Gastrocnemius medialis (tissue), 4 donors: ENCODE measurements around the gene SLC3A2. TPM values are rescaled to one million over a fixed set of nuclear protein-coding genes. Genes with fewer than 3 reads are reported as not detected.

Source experiments
- ATAC-seq, 2 donors: fragments of 150-250 bp; one replicate each; pipeline ENCODE4 v1.9.1; 2016
- DNase-seq, 2 donors: peaks; one replicate each; pipeline ENCODE4 v3.0.0-alpha.2; 2019
- H3K27ac ChIP-seq, 4 donors: fragments of 200-600 bp; sonication (generic); 1 replicate in 1 of 4; 2 replicates in 3 of 4; pipeline ENCODE4 v1.5.1; 2016 to 2018; ENCODE audit warnings: mild to moderate bottlenecking in 2 of 4, moderate library complexity in 1 of 4
- H3K27me3 ChIP-seq, 3 donors: fragments of 200-600 bp; sonication (generic) in 2 of 3; 1 replicate in 1 of 3; 2 replicates in 2 of 3; pipeline versions ENCODE4 v1.5.1 to v1.6.0; 2016 to 2019; ENCODE audit warnings: mild to moderate bottlenecking in 1 of 3, moderate library complexity in 1 of 3
- H3K36me3 ChIP-seq, 2 donors: fragments of 200-600 bp; sonication (generic) in 1 of 2; one replicate each; pipeline ENCODE4 v1.5.1; 2017 to 2018
- H3K4me1 ChIP-seq, 2 donors: fragments of 200-600 bp; sonication (generic) in 1 of 2; one replicate each; pipeline ENCODE4 v1.5.1; 2016 to 2017; ENCODE audit warnings: mild to moderate bottlenecking in 2 of 2
- H3K4me3 ChIP-seq, 4 donors: fragments of 200-600 bp; sonication (generic) in 3 of 4; 1 replicate in 1 of 4; 2 replicates in 3 of 4; pipeline ENCODE4 v1.5.1; 2016 to 2019; ENCODE audit warnings: mild to moderate bottlenecking in 2 of 4
- H3K9me3 ChIP-seq, 3 donors: fragments of 200-600 bp; sonication (generic) in 2 of 3; 1 replicate in 1 of 3; 2 replicates in 2 of 3; pipeline ENCODE4 v1.5.1; 2016 to 2019
- POLR2A ChIP-seq, 2 donors: fragments of 450-650 bp; IDR thresholded peaks; one replicate each; pipeline ENCODE4 v1.6.1; 2017; ENCODE audit warnings: antibody characterized with exemption in 2 of 2, mild to moderate bottlenecking in 2 of 2, moderate library complexity in 2 of 2
- in situ Hi-C, 4 donors: fragments of 200-750 bp; cut with MboI; loops; one replicate each; pipeline versions ENCODE4 v1.15.0 to v1.8.0; 2017; ENCODE audit warnings: low sequenced_read_pairs in 4 of 4
- intact Hi-C: fragments of 100-400 bp; cut with DNase I; formaldehyde crosslinking; loops from one replicate; pipeline ENCODE4 v1.15.1; 2023; ENCODE audit warnings: low total_unique reads
- total RNA-seq, 4 donors: library from RNA; depleted of rRNA; stranded (reverse); fragments of >200 nt; gene quantifications; one replicate each; pipeline versions ENCODE4 v1.1.0 to v1.2.3, GENCODE V29; 2016
- TF ChIP-seq, protein P1 (sequence below), 5 experiments: fragments of 450-650 bp in 3 of 5; fragments of 200-600 bp in 2 of 5; sonication (generic) in 2 of 5; IDR thresholded peaks in 4 of 5; conservative IDR thresholded peaks in 1 of 5; 1 replicate in 4 of 5; 2 replicates in 1 of 5; pipeline ENCODE4 v1.5.1; 2016 to 2019; ENCODE audit warnings: antibody characterized with exemption in 5 of 5, mild to moderate bottlenecking in 3 of 5, moderate library complexity in 3 of 5

SLC3A2 gene
- 100 to 1,000 TPM; 158 to 278 (median 189) TPM for total RNA-seq

DNA sequence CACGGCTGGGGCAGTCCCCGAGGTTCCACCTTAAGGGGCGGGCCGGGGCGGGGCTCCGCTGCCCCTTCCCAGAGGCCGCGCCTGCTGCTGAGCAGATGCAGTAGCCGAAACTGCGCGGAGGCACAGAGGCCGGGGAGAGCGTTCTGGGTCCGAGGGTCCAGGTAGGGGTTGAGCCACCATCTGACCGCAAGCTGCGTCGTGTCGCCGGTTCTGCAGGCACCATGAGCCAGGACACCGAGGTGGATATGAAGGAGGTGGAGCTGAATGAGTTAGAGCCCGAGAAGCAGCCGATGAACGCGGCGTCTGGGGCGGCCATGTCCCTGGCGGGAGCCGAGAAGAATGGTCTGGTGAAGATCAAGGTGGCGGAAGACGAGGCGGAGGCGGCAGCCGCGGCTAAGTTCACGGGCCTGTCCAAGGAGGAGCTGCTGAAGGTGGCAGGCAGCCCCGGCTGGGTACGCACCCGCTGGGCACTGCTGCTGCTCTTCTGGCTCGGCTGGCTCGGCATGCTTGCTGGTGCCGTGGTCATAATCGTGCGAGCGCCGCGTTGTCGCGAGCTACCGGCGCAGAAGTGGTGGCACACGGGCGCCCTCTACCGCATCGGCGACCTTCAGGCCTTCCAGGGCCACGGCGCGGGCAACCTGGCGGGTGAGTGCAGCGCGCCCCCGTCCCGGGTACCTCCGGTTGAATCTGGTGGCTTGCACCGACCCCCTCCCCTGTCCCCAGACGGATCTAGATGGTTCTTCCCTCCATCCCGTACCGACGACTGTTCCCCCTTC lies at the start of gene SLC3A2:
SLC3A2 (plus strand) TSS at position 94 of the 776 bp plus-strand sequence; CDS start at position 222, 128 bp downstream.
- H3K4me3 ChIP-seq, result peak within 1 kb of the TSS; percentile 78 to 99 (median 97)
- peaks cover 36 to 39% of the 10 kb centered on the region in 2 donors for H3K4me1 ChIP-seq
- intact Hi-C loops, result loop anchor here (1.0 to 2.0 kb wide), 6 partner anchors 26 to 910 kb away; partner anchors contain the start of genes NXF1 and TMEM179B
- H3K36me3 ChIP-seq, result peaks cover 10 to 37% of the 10 kb centered on the region in 2 donors
- peak; percentile 76 to 80 for ATAC-seq
- DNase-seq, result peak; percentile 86 to 90
- peak within 1 kb of the TSS; percentile 96 to 100 (median 98) for H3K27ac ChIP-seq
- peak; percentile 99 for TF ChIP-seq POLR2A (IDR thresholded peaks at IDR 0.05)
- TF ChIP-seq, protein P1, sequence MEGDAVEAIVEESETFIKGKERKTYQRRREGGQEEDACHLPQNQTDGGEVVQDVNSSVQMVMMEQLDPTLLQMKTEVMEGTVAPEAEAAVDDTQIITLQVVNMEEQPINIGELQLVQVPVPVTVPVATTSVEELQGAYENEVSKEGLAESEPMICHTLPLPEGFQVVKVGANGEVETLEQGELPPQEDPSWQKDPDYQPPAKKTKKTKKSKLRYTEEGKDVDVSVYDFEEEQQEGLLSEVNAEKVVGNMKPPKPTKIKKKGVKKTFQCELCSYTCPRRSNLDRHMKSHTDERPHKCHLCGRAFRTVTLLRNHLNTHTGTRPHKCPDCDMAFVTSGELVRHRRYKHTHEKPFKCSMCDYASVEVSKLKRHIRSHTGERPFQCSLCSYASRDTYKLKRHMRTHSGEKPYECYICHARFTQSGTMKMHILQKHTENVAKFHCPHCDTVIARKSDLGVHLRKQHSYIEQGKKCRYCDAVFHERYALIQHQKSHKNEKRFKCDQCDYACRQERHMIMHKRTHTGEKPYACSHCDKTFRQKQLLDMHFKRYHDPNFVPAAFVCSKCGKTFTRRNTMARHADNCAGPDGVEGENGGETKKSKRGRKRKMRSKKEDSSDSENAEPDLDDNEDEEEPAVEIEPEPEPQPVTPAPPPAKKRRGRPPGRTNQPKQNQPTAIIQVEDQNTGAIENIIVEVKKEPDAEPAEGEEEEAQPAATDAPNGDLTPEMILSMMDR (IDR thresholded peaks at IDR 0.05 in 4 of 5, conservative IDR thresholded peaks at IDR 0.05 in 1 of 5), result peak; percentile 43 to 81 (median 61)
- no peaks in the 10 kb centered on the region for H3K9me3 ChIP-seq
- H3K27me3 ChIP-seq, result no peaks in the 10 kb centered on the region
- in situ Hi-C loops, result loop anchor here in 1 of 4 donors (25.0 kb wide), 1 partner anchor 769 kb away; the partner anchor contains the start of gene INCENP

DNA sequence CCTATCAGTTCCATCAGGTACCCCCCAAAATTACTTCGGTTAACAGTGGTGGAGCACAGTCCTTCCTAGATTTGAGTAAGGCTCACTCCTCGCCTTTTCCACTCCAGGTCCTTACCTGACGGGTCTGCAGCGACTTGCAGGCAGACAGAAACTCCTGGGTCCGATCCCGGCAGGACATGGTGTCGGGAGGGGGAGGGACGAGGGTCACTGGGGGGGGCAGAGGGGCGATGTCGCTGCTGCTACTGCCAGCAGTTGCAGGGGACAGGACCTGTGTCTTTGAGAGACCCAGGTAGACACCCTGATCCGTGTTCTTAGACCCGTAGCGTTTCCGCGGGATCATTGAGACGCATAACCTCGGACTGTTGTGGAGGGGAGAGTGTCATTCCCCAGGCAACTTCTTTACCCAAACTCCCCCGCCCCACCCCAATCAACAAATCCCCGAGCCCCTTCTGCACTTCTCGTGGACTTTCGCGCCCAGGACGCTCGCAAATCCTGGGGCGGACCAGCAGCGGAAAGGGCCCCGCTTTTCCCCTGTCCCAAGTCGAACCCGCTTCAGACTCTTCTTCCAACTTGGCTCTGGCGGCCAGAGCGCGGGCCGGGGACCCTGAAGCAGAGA lies 49.7 kb upstream of the SLC3A2 start:
- no peak for ATAC-seq
- no peak for TF ChIP-seq POLR2A (IDR thresholded peaks at IDR 0.05)
- TF ChIP-seq, protein P1 (IDR thresholded peaks at IDR 0.05 in 4 of 5, conservative IDR thresholded peaks at IDR 0.05 in 1 of 5), result no peak
- no peak for DNase-seq
- Histone ChIP-seq H3K27ac (peak overlapping the region; percentile 92 to 100 (median 96)), H3K4me1 (peaks cover 27 to 32% of the 10 kb centered on the region in 2 donors), H3K9me3 (no peaks in the 10 kb centered on the region), H3K36me3 (peaks cover 0 to 51% of the 10 kb centered on the region in 2 donors), H3K27me3 (no peaks in the 10 kb centered on the region), H3K4me3 (peak overlapping the region; percentile 83 to 100 (median 94))
- intact Hi-C loops (loop anchor here (2.0 kb wide), 1 partner anchor 50 kb away; the partner anchor contains the start of gene SLC3A2), in situ Hi-C loops (no loop called here)

DNA sequence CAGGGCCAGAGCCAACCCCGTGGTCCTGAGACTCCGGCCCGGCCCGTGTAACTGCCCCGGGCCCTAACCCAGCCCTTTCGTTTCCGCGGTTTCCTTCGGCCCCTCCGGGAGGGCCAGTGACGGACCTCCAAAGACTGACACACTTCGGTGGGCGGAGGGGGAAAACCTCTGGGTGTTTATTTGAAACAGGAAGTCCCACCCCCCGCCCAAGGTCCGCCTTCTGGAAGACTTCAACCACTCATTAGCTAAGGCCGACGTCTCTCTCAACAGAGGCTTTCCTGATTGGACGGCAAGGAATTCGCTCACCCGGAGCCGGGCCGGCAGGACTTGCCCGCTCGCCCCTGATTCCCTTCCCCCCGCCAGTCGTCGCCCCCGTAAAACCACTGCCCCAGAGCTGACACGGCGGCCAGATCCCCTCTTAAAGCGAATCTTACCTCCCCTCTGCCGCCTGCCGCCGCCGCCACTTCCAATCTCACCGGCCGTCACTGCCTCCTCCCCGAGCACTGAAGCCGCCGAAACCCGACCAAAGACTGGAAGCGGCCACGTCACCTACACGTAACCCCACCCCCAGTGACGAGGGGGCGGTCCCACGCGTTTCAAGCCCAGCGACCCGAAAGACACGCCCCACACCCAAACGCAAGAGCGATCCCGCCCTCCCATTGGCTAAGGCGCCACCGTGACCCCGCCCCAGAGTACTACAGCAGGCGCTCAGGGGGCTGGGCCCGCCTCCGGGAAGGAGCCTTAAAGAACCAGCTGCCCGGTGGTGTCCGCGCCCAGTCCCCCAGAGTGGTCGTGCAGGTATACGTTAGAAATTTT lies 49.0 kb upstream of the SLC3A2 start, which contains the start of gene STX5:
STX5 (minus strand) TSS at position 532 of the 816 bp plus-strand sequence. CDS start 808 bp downstream, outside the sequence.
- no peaks in the 10 kb centered on the region for H3K27me3 ChIP-seq
- in situ Hi-C loops, result no loop called here
- H3K4me1 ChIP-seq, result peaks cover 27 to 32% of the 10 kb centered on the region in 2 donors
- peak; percentile 89 to 90 for TF ChIP-seq POLR2A (IDR thresholded peaks at IDR 0.05)
- TF ChIP-seq, protein P1 (IDR thresholded peaks at IDR 0.05 in 4 of 5, conservative IDR thresholded peaks at IDR 0.05 in 1 of 5), result no peak
- ATAC-seq (peak; percentile 95 to 96), DNase-seq (peak; percentile 99)
- no peaks in the 10 kb centered on the region for H3K9me3 ChIP-seq
- H3K36me3 ChIP-seq, result peaks cover 0 to 51% of the 10 kb centered on the region in 2 donors
- H3K27ac ChIP-seq, result peak within 1 kb of the TSS; percentile 92 to 100 (median 96)
- intact Hi-C loops, result loop anchor here (1.0 to 2.0 kb wide), 4 partner anchors 9 to 49 kb away; partner anchors contain the start of genes SLC3A2 and TMEM179B
- peak within 1 kb of the TSS; percentile 83 to 100 (median 94) for H3K4me3 ChIP-seq
